HepG2 (cell line): ENCODE measurements around the gene JMJD6. TPM values are rescaled to one million over a fixed set of nuclear protein-coding genes. Genes with fewer than 3 reads are reported as not detected.
A peak's percentile ranks its signal among the peaks of the same experiment; 100 is the strongest.

ENCODE experiments used
- AHR ChIP-seq: IDR thresholded peaks from 2 replicates; pipeline ENCODE4 v1.6.1; 2018; ENCODE audit warnings: missing genetic modification reagents, missing compliant biosample characterization
- ATF2 ChIP-seq: sonication (generic); formaldehyde crosslinking; IDR thresholded peaks from 2 replicates; pipeline ENCODE4 v1.4.0; 2020; ENCODE audit warnings: missing genetic modification reagents
- ATF7 ChIP-seq, 2 experiments: fragments of 450-650 bp in 1 of 2; sonication (generic) in 1 of 2; formaldehyde crosslinking in 1 of 2; IDR thresholded peaks; 2 replicates each; pipeline versions ENCODE4 v1.4.0 to v1.6.1; 2016 to 2020; ENCODE audit warnings: antibody characterized with exemption in 1 of 2, mild to moderate bottlenecking in 1 of 2, missing genetic modification reagents in 1 of 2
- BRD4 ChIP-seq: sonication (generic); formaldehyde crosslinking; IDR thresholded peaks from 2 replicates; pipeline ENCODE4 v1.4.0; 2020; ENCODE audit warnings: missing genetic modification reagents
- BRF2 ChIP-seq: sonication (generic); formaldehyde crosslinking; IDR thresholded peaks from 2 replicates; pipeline ENCODE4 v1.8.1; 2022; ENCODE audit warnings: mild to moderate bottlenecking, missing genetic modification reagents
- CERS6 ChIP-seq: sonication (generic); formaldehyde crosslinking; IDR thresholded peaks from 2 replicates; pipeline ENCODE4 v1.5.0; 2020; ENCODE audit warnings: missing genetic modification reagents
- CSRNP1 ChIP-seq: sonication (generic); formaldehyde crosslinking; IDR thresholded peaks from 2 replicates; pipeline ENCODE4 v1.8.1; 2023; ENCODE audit warnings: mild to moderate bottlenecking, missing genetic modification reagents
- DNMT1 ChIP-seq: sonication (generic); formaldehyde crosslinking; IDR thresholded peaks from 2 replicates; pipeline ENCODE4 v1.5.1; 2020; ENCODE audit warnings: mild to moderate bottlenecking, missing genetic modification reagents
- FOXO1 ChIP-seq: sonication (generic); formaldehyde crosslinking; IDR thresholded peaks from 2 replicates; pipeline ENCODE4 v1.4.0; 2020; ENCODE audit warnings: missing genetic modification reagents
- GATAD1 ChIP-seq: IDR thresholded peaks from 2 replicates; pipeline ENCODE4 v1.6.1; 2016; ENCODE audit warnings: missing genetic modification reagents, missing compliant biosample characterization
- GLI4 ChIP-seq: sonication (generic); formaldehyde crosslinking; IDR thresholded peaks from 2 replicates; pipeline ENCODE4 v1.5.1; 2020; ENCODE audit warnings: missing genetic modification reagents, mild to moderate bottlenecking, moderate library complexity, borderline replicate concordance
- JARID2 ChIP-seq: sonication (generic); formaldehyde crosslinking; IDR thresholded peaks from 2 replicates; pipeline ENCODE4 v1.8.1; 2023; ENCODE audit warnings: missing genetic modification reagents, inconsistent platforms; ENCODE audit not compliant: insufficient replicate concordance
- JDP2 ChIP-seq: sonication (generic); formaldehyde crosslinking; IDR thresholded peaks from 2 replicates; pipeline ENCODE4 v1.8.1; 2022; ENCODE audit warnings: missing genetic modification reagents, borderline replicate concordance
- SALL1 ChIP-seq: sonication (generic); formaldehyde crosslinking; IDR thresholded peaks from 2 replicates; pipeline ENCODE4 v1.8.0; 2022; ENCODE audit warnings: mild to moderate bottlenecking, missing genetic modification reagents
- SALL2 ChIP-seq: sonication (generic); formaldehyde crosslinking; IDR thresholded peaks from 2 replicates; pipeline ENCODE4 v1.8.1; 2023; ENCODE audit warnings: mild to moderate bottlenecking, missing genetic modification reagents, inconsistent platforms
- SIX1 ChIP-seq: sonication (generic); formaldehyde crosslinking; IDR thresholded peaks from 2 replicates; pipeline ENCODE4 v1.4.0; 2020; ENCODE audit warnings: missing genetic modification reagents, borderline replicate concordance
- SP140L ChIP-seq: sonication (generic); formaldehyde crosslinking; IDR thresholded peaks from 2 replicates; pipeline ENCODE4 v1.4.0; 2020; ENCODE audit warnings: missing genetic modification reagents, borderline replicate concordance
- YEATS2 ChIP-seq: sonication (generic); formaldehyde crosslinking; IDR thresholded peaks from 2 replicates; pipeline ENCODE4 v1.4.0; 2020; ENCODE audit warnings: missing genetic modification reagents, borderline replicate concordance
- ZFYVE20 ChIP-seq: sonication (generic); formaldehyde crosslinking; IDR thresholded peaks from 2 replicates; pipeline ENCODE4 v1.8.0; 2023; ENCODE audit warnings: low read depth, mild to moderate bottlenecking, moderate library complexity, missing genetic modification reagents, borderline replicate concordance
- ZNF672 ChIP-seq: sonication (generic); formaldehyde crosslinking; IDR thresholded peaks from 2 replicates; pipeline ENCODE4 v1.8.1; 2022; ENCODE audit warnings: missing genetic modification reagents
- ZNF720 ChIP-seq: sonication (generic); formaldehyde crosslinking; IDR thresholded peaks from 2 replicates; pipeline ENCODE4 v1.4.0; 2020; ENCODE audit warnings: missing genetic modification reagents
- polyA plus RNA-seq, 8 experiments: library from polyadenylated mRNA; depleted of rRNA in 3 of 8; stranded (reverse) in 7 of 8; unstranded in 1 of 8; fragments of >200 nt; fragmentation: Illumina TruSeq in 4 of 8; extraction: Trizol in 4 of 8; gene quantifications; 2 replicates each; pipeline versions ENCODE4 v1.2.1 to v1.2.3, GENCODE V29; 2011 to 2016; ENCODE audit warnings: low read depth in 4 of 8, missing spikeins in 1 of 8, mixed read lengths in 1 of 8; ENCODE audit not compliant: insufficient read depth in 1 of 8
- total RNA-seq, 5 experiments: library from RNA; depleted of rRNA; stranded (reverse); fragments of >200 nt; fragmentation: Illumina TruSeq; extraction: Trizol; gene quantifications; 2 replicates each; pipeline ENCODE4 v1.2.3, GENCODE V29; 2016; ENCODE audit warnings: low read depth in 1 of 5
- TF ChIP-seq, protein P1 (sequence below): sonication (generic); formaldehyde crosslinking; IDR thresholded peaks from 2 replicates; pipeline ENCODE4 v1.4.0; 2020; ENCODE audit warnings: missing genetic modification reagents, low read depth, mild to moderate bottlenecking, borderline replicate concordance

The JMJD6 gene
- total and polyA plus RNA-seq, 2 of the 13 experiments (the other 11 are each of a cell fraction or from before 2014, with no cell fraction given) = 33.6 to 41.0 TPM

- TF ChIP-seq YEATS2 (CRISPR knock-in tag) (peak; percentile 61; the same call in 1 of the 2 replicates), SALL1 (peak; percentile 79), JDP2 (CRISPR knock-in tag) (no peak), FOXO1 (CRISPR knock-in tag) (peak; percentile 24), BRF2 (CRISPR knock-in tag) (no peak), AHR (no peak), ATF2 (CRISPR knock-in tag) (no peak), SP140L (no peak), CERS6 (CRISPR knock-in tag) (no peak), GLI4 (CRISPR knock-in tag) (no peak), GATAD1 (CRISPR knock-in tag) (peak; percentile 15; the same call in 1 of the 2 replicates), CSRNP1 (CRISPR knock-in tag) (no peak), ZNF720 (CRISPR knock-in tag) (no peak), DNMT1 (CRISPR knock-in tag) (no peak), SALL2 (CRISPR knock-in tag) (no peak), SIX1 (CRISPR knock-in tag) (no peak), ATF7 (IDR thresholded peaks at IDR 0.05) (no peak), ATF7 (CRISPR knock-in tag; IDR thresholded peaks at IDR 0.05) (no peak), ZNF672 (no peak), JARID2 (CRISPR knock-in tag) (peak; percentile 72), BRD4 (CRISPR knock-in tag) (no peak), ZFYVE20 (CRISPR knock-in tag) (no peak)
- TF ChIP-seq, protein P1, sequence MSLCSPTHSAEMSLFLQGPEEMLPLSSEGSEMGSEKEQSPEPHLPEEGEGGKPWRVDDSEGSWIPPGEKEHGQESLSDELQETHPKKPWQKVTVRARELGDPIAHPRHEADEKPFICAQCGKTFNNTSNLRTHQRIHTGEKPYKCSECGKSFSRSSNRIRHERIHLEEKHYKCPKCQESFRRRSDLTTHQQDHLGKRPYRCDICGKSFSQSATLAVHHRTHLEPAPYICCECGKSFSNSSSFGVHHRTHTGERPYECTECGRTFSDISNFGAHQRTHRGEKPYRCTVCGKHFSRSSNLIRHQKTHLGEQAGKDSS (CRISPR knock-in tag) = peak; percentile 27; the same call in 1 of the 2 replicates
Measured at GRCh38 chr17:76681222-76682137, 44.9 kb downstream of the JMJD6 start (continued).
